Activated T-helper 1 cell treated with anti-CD3 and anti-CD28 coated beads, Interleukin-12 subunit alpha, Interleukin-12 subunit beta, Interleukin-2, Interleukin-4 antibody, amounts not matched to agents 30 ng/mL and 10 ng/mL and 1 ng/mL, durations not matched to agents 14 hours and 24 hours and 36 hours (primary cell): ENCODE data around the gene PTPRA. TPM values are rescaled to one million over a fixed set of nuclear protein-coding genes. Genes with fewer than 3 reads are reported as not detected.

ENCODE experiments used
- DNase-seq: peaks from one replicate; pipeline ENCODE4 v3.0.0; 2021; ENCODE audit warnings: low spot score
- H3K27ac Mint-ChIP-seq: one replicate; pipeline ENCODE4 v1.8.0; 2021; ENCODE audit warnings: mild to moderate bottlenecking, mixed read lengths
- H3K27me3 Mint-ChIP-seq: one replicate; pipeline ENCODE4 v1.8.0; 2022; ENCODE audit warnings: mild to moderate bottlenecking, moderate library complexity, mixed read lengths; ENCODE audit not compliant: insufficient read depth
- H3K36me3 Mint-ChIP-seq: one replicate; pipeline ENCODE4 v1.8.0; 2021; ENCODE audit warnings: low read depth, mixed read lengths
- H3K4me1 Mint-ChIP-seq: one replicate; pipeline ENCODE4 v1.8.0; 2021; ENCODE audit warnings: low read depth, mixed read lengths
- H3K4me3 Mint-ChIP-seq: one replicate; pipeline ENCODE4 v1.8.0; 2021; ENCODE audit warnings: mild to moderate bottlenecking, moderate library complexity, mixed read lengths
- H3K9me3 Mint-ChIP-seq: one replicate; pipeline ENCODE4 v1.8.0; 2021; ENCODE audit warnings: mixed read lengths
- intact Hi-C: fragments of 100-400 bp; cut with micrococcal nuclease; formaldehyde crosslinking; loops from one replicate; pipeline ENCODE4 v1.15.1; 2024
- total RNA-seq: library from RNA; stranded (reverse); gene quantifications from 2 replicates; pipeline ENCODE4 v1.2.3, GENCODE V29; 2022

The PTPRA gene
- total RNA-seq, 1 donor from 2014 or later = 67.5 TPM

DNA sequence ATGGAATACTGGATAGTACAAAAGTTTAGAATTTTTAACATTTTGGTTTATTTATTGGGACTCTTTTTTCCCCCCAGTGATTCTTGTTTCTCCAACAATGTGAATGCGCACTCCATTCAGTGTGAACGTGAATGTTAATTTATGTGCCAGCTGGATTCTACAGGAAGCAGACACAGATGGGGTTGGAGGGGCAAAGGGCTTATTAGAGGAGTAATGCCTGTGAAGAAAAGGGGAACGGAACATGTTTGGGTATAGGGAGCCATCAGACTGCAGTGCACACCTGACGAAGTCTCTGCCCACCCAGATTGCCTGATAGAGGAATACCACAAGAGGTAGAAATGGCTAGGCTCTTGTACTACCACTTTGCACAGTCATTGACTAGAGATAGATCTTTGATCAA is 48.2 kb downstream of the PTPRA start:
- Mint-ChIP-seq H3K4me3 (no peak overlapping the region), H3K9me3 (no peaks in the 10 kb centered on the region), H3K4me1 (peaks cover 8% of the 10 kb centered on the region), H3K36me3 (peaks cover 20% of the 10 kb centered on the region), H3K27ac (no peak overlapping the region), H3K27me3 (no peaks in the 10 kb centered on the region)
- DNase-seq = no peak
- intact Hi-C loops = no loop called here

DNA sequence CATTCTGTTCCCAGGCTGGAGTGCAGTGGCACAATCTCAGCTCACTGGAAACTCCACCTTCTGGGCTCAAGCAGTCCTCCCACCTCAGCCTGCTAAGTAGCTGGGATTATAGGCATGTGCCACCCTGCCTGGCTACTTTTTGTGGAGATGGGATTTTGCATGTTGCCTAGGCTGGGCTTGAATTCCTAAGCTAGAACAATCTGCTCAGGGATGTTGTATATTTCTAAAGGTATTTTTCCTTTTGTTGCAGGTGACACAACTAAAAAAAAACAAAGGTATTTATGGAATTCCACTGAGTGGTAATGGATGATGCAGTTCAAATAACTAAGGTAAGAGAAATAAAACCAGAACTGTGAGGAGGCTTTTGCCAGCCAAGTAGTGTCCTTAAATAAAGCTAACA is 49.7 kb downstream of the PTPRA start:
- Mint-ChIP-seq H3K4me3 (no peak overlapping the region), H3K36me3 (peaks cover 21% of the 10 kb centered on the region), H3K27ac (no peak overlapping the region), H3K4me1 (peaks cover 13% of the 10 kb centered on the region), H3K9me3 (no peaks in the 10 kb centered on the region), H3K27me3 (no peaks in the 10 kb centered on the region)
- DNase-seq = no peak
- intact Hi-C loops = no loop called here

GRCh38 chr20:2930538-2930937 is 57.3 kb downstream of the PTPRA start:
- no peaks in the 10 kb centered on the region for H3K27me3 Mint-ChIP-seq
- peaks cover 11% of the 10 kb centered on the region for H3K36me3 Mint-ChIP-seq
- no peak overlapping the region for H3K4me3 Mint-ChIP-seq
- no peaks in the 10 kb centered on the region for H3K9me3 Mint-ChIP-seq
- no peak overlapping the region for H3K27ac Mint-ChIP-seq
- intact Hi-C loops = no loop called here
- DNase-seq = no peak
- peaks cover 5% of the 10 kb centered on the region for H3K4me1 Mint-ChIP-seq

DNA sequence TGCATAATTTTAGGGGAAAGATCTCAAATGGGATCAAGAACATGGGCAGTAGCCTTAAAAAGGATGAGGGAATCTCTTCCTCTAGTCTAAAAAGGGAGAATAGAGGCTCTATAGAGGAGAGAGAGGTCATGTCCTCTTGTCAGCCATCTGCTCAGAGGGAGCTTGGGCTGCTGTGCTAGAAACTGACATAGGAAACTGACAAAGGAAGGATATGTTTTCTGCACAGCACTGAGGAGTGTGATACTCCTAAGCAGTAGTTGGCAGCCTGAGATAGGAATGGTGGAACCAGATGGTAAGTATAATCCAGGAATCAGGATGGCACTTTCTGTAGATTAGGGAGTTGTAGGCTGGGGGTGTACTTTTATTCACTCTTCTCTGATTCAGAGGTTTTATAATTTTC is 59.2 kb downstream of the PTPRA start:
- no peaks in the 10 kb centered on the region for H3K27me3 Mint-ChIP-seq
- H3K27ac Mint-ChIP-seq = no peak overlapping the region
- peaks cover 4% of the 10 kb centered on the region for H3K36me3 Mint-ChIP-seq
- intact Hi-C loops = no loop called here
- no peaks in the 10 kb centered on the region for H3K9me3 Mint-ChIP-seq
- no peak for DNase-seq
- peaks cover under 1% of the 10 kb centered on the region for H3K4me1 Mint-ChIP-seq
- no peak overlapping the region for H3K4me3 Mint-ChIP-seq

DNA sequence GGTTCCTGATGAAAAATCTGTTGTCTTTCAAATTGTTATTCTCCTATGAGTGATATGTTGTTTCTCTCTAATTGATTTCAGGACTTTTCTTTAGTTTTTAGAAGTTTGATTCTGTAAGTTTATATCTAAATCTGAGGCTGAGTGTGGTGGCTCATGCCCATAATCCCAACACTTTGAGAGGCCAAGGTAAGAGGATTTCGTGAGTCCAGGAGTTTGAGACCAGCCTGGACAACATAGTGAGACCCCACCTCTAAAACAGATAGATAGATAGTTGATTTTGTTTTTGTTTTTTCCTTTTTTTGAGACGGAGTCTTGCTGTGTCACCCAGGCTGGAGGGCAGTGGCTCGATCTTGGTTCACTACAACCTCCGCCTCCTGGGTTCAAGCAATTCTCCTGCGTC is 64.6 kb downstream of the PTPRA start:
- intact Hi-C loops = no loop called here
- Mint-ChIP-seq H3K4me1 (peaks cover 15% of the 10 kb centered on the region), H3K4me3 (no peak overlapping the region), H3K27me3 (no peaks in the 10 kb centered on the region), H3K9me3 (no peaks in the 10 kb centered on the region), H3K27ac (no peak overlapping the region), H3K36me3 (peaks cover 6% of the 10 kb centered on the region)
- DNase-seq = no peak

DNA sequence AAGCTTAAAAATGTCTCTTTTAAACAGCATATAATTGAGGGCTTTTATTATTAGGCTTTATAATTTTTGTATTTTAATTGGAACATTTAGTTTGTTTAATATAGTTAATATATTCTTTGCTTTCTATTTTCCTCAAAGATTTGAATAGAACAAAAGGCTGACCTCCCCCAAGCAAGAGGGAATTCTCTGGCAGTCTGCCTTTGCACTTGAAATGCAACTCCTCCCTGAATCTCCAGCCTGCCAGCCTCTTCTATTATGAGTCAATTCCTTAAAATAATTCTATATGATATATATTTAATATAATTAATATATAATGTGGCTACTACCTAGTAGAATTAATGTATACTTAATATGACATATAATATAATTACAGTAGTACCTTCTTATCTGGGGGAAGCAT is 69.2 kb downstream of the PTPRA start:
- Mint-ChIP-seq H3K27me3 (no peaks in the 10 kb centered on the region), H3K9me3 (no peaks in the 10 kb centered on the region), H3K4me3 (no peak overlapping the region), H3K27ac (no peak overlapping the region), H3K4me1 (peaks cover 18% of the 10 kb centered on the region), H3K36me3 (peaks cover 13% of the 10 kb centered on the region)
- intact Hi-C loops = no loop called here
- no peak for DNase-seq

- Mint-ChIP-seq H3K4me1 (peaks cover 5% of the 10 kb centered on the region), H3K27ac (no peak overlapping the region), H3K36me3 (peaks cover 13% of the 10 kb centered on the region), H3K9me3 (no peaks in the 10 kb centered on the region), H3K27me3 (no peaks in the 10 kb centered on the region), H3K4me3 (no peak overlapping the region)
- intact Hi-C loops = no loop called here
- DNase-seq = no peak
Measured at GRCh38 chr20:2946988-2947961, 74.0 kb downstream of the PTPRA start.

- DNase-seq = no peak
- H3K4me1 Mint-ChIP-seq = peaks cover 5% of the 10 kb centered on the region
- H3K4me3 Mint-ChIP-seq = no peak overlapping the region
- no peaks in the 10 kb centered on the region for H3K9me3 Mint-ChIP-seq
- intact Hi-C loops = no loop called here
- no peak overlapping the region for H3K27ac Mint-ChIP-seq
- H3K27me3 Mint-ChIP-seq = no peaks in the 10 kb centered on the region
- H3K36me3 Mint-ChIP-seq = peaks cover 14% of the 10 kb centered on the region
Measured at GRCh38 chr20:2948968-2949367, 75.7 kb downstream of the PTPRA start.

GRCh38 chr20:2952766-2953165 is 79.5 kb downstream of the PTPRA start:
- Mint-ChIP-seq H3K4me1 (peaks cover 16% of the 10 kb centered on the region), H3K4me3 (no peak overlapping the region), H3K27me3 (no peaks in the 10 kb centered on the region), H3K9me3 (no peaks in the 10 kb centered on the region), H3K36me3 (peaks cover 29% of the 10 kb centered on the region), H3K27ac (no peak overlapping the region)
- no peak for DNase-seq
- intact Hi-C loops = no loop called here

DNA sequence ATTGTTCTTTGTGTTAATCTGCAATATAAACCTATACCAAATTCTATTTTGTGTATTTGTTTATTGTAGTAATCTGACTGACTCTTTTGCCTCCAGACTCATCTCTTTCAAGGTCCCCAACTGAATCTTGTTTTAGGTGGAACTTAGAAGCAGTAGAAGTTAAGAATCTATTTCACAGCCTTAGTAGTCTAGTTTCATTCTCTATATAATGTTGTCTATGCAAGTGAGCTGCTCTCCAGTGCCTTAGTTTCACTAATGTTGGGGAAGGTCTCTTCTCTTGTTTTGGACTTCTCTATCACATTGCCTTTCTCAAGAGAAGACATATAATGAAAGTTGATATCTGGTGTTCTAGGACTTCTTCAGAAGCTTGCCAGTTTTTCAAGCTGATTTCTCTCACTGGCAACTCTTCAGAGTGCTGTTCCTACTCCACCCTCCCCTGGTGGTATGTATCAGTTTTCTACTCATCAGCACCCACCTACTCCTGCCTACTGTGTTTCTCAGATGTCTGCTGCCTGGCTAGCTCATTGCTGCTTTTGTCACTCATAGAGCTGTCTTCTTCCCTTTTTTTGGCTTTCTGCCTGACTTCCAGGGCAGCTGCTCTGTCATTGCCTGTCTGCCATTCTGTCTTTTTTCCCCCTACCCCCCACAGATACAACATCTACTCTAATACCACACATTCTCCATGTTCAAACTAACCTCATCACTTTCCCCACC is 82.1 kb downstream of the PTPRA start:
- Mint-ChIP-seq H3K4me1 (peaks cover 16% of the 10 kb centered on the region), H3K27me3 (no peaks in the 10 kb centered on the region), H3K4me3 (no peak overlapping the region), H3K9me3 (no peaks in the 10 kb centered on the region), H3K27ac (peak overlapping the region; percentile 83), H3K36me3 (peaks cover 41% of the 10 kb centered on the region)
- no peak for DNase-seq
- intact Hi-C loops = loop anchor here (2.0 kb wide), 1 partner anchor 45 kb away; no protein-coding TSS in a partner anchor

DNA sequence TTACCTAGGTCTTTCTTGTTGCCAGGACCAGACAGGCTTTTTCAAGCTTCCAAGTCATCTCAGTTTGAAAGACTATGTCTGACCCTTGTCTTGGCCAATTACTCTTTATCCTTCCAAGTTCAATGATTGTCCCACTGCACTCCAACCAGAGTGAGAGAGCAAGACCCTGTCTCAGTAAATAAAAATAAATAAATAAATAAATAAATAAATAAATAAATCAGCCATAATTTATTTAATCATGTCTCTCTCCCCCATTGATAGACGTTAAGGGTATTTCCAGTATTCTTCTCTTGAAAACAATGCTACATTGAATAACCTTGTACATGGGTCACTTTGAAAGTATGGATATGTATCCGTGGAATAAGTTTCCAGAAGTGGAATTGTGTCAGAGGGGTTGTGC is 83.2 kb downstream of the PTPRA start:
- H3K27me3 Mint-ChIP-seq = no peaks in the 10 kb centered on the region
- H3K4me1 Mint-ChIP-seq = peaks cover 16% of the 10 kb centered on the region
- intact Hi-C loops = no loop called here
- DNase-seq = no peak
- no peaks in the 10 kb centered on the region for H3K9me3 Mint-ChIP-seq
- H3K4me3 Mint-ChIP-seq = no peak overlapping the region
- peaks cover 45% of the 10 kb centered on the region for H3K36me3 Mint-ChIP-seq
- no peak overlapping the region for H3K27ac Mint-ChIP-seq

DNA sequence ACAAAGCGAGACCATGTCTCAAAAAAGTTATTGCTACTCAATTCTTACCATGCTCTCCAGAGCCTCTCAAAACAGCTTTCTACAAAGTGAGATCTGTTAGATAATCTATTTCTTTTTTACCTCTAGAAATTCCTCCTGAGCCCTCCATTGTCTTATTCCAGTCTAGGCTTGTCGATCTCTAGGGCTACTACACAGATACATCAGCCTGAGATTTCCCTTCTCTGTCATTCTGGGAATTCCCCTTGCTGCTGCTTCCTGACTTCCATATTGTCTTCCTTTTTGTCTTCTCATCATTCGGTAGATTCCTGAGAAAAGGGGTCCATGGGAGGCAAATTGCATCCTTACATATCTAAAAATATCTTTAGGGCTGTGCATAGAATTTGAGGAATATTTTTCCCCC is 94.6 kb downstream of the PTPRA start:
- Mint-ChIP-seq H3K4me3 (no peak overlapping the region), H3K27me3 (no peaks in the 10 kb centered on the region), H3K36me3 (peaks cover 23% of the 10 kb centered on the region), H3K27ac (no peak overlapping the region), H3K4me1 (peaks cover 5% of the 10 kb centered on the region), H3K9me3 (no peaks in the 10 kb centered on the region)
- DNase-seq = no peak
- intact Hi-C loops = no loop called here

- no peaks in the 10 kb centered on the region for H3K9me3 Mint-ChIP-seq
- no peaks in the 10 kb centered on the region for H3K27me3 Mint-ChIP-seq
- intact Hi-C loops = no loop called here
- peaks cover 27% of the 10 kb centered on the region for H3K36me3 Mint-ChIP-seq
- no peak overlapping the region for H3K27ac Mint-ChIP-seq
- no peak for DNase-seq
- H3K4me1 Mint-ChIP-seq = peaks cover 12% of the 10 kb centered on the region
- H3K4me3 Mint-ChIP-seq = no peak overlapping the region
Measured at GRCh38 chr20:2972126-2972525, 98.8 kb downstream of the PTPRA start.
